HL-60 (cell line): Measurements from ENCODE around the gene ACOX3.
A peak's percentile ranks its signal among the peaks of the same experiment; 100 is the strongest.
"Not testable (repeated sequence)": the region's sequence is repeated elsewhere in the genome, so short reads cannot be mapped to it uniquely, and the experiment has no call there.

ENCODE experiments used
- DNase-seq, 2 experiments: peaks; one replicate each; pipeline ENCODE4 v3.0.0-alpha.2; 2010 to 2020; ENCODE audit warnings: low read depth in 1 of 2, low spot score in 1 of 2
- H3K27ac ChIP-seq: fragments of 250-450 bp; sonication (Bioruptor Pico); replicated peaks from 2 replicates; pipeline ENCODE4 v1.5.1; 2020; ENCODE audit warnings: mild to moderate bottlenecking, moderate library complexity
- H3K27me3 ChIP-seq: fragments of 250-450 bp; sonication (Bioruptor Pico); 2 replicates; pipeline ENCODE4 v1.5.1; 2021; ENCODE audit warnings: mild to moderate bottlenecking, moderate library complexity; ENCODE audit not compliant: insufficient read depth, poor library complexity, severe bottlenecking
- H3K4me3 ChIP-seq: replicated peaks from 2 replicates; pipeline ENCODE4 v1.5.1; 2011; ENCODE audit warnings: mild to moderate bottlenecking, control low read depth, low read length; ENCODE audit not compliant: insufficient read depth
- CTCF ChIP-seq: IDR thresholded peaks from one replicate; pipeline ENCODE4 v1.5.1; 2011; ENCODE audit warnings: low read length, control low read depth, inconsistent platforms; ENCODE audit not compliant: insufficient read depth
- GABPA ChIP-seq: IDR thresholded peaks from 2 replicates; pipeline ENCODE4 v1.6.1; 2012; ENCODE audit warnings: low read depth
- POLR2AphosphoS5 ChIP-seq: IDR thresholded peaks from 2 replicates; pipeline ENCODE4 v1.6.1; 2012; ENCODE audit warnings: low read depth
- REST ChIP-seq: IDR thresholded peaks from 2 replicates; pipeline ENCODE4 v1.6.1; 2012; ENCODE audit warnings: low read depth; ENCODE audit not compliant: insufficient replicate concordance
- SPI1 ChIP-seq: IDR thresholded peaks from 2 replicates; pipeline ENCODE4 v1.6.1; 2012; ENCODE audit warnings: low read depth, mild to moderate bottlenecking, borderline replicate concordance
- long read RNA-seq: library from polyadenylated mRNA; unstranded; transcript quantifications from one replicate; pipeline ENCODE4 v2.0.0, GENCODE V29; 2020

ACOX3 gene
- long read RNA-seq, transcript ACOX3-203 (18 exons, 2,253 nt): major isoform, 146 of 270 reads
- long read RNA-seq, transcript ACOX3-201 (18 exons, 2,860 nt): minor isoform, 31 of 270 reads
- long read RNA-seq, partial matches to known transcripts: 26 of 270 reads
- long read RNA-seq, other reads (novel, unspliced or antisense): 66 of 270 reads

GRCh38 chr4:8440492-8441311 lies at the start of gene ACOX3, which contains the start of gene TRMT44:
Gene ACOX3 (minus strand): TSS chr4:8440723. CDS start chr4:8416521, 24,202 bp downstream.
Gene TRMT44 (plus strand): TSS chr4:8440777. CDS start chr4:8440823, 46 bp downstream.
- Histone ChIP-seq H3K27ac (peak within 1 kb of the TSS; percentile 87), H3K27me3 (no peaks in the 10 kb centered on the region)
- TF ChIP-seq GABPA (peak; percentile 76), POLR2AphosphoS5 (peak; percentile 70; the same call in 1 of the 2 replicates), CTCF (no peak), REST (peak; percentile 38), SPI1 (no peak)

GRCh38 chr4:8488791-8489369 lies 48.4 kb upstream of the ACOX3 start:
- Histone ChIP-seq H3K27me3 (no peaks in the 10 kb centered on the region), H3K4me3 (no peak overlapping the region), H3K27ac (no peak overlapping the region)
- no peak for DNase-seq
- TF ChIP-seq GABPA (no peak), CTCF (no peak), SPI1 (no peak), POLR2AphosphoS5 (no peak), REST (no peak)

More at GRCh38 chr4:8440492-8441311, at the start of gene ACOX3, which contains the start of gene TRMT44:
- peak; percentile 77 to 88 for DNase-seq
- peak within 1 kb of the TSS; percentile 97 for H3K4me3 ChIP-seq

GRCh38 chr4:8486643-8487042 lies 46.1 kb upstream of the ACOX3 start:
- H3K27ac ChIP-seq, H3K27me3 ChIP-seq, H3K4me3 ChIP-seq, DNase-seq: not testable (repeated sequence)

- DNase-seq: no peak
- TF ChIP-seq SPI1: no peak
- no peak for TF ChIP-seq CTCF
- TF ChIP-seq GABPA: no peak
- TF ChIP-seq POLR2AphosphoS5: no peak
- no peak for TF ChIP-seq REST
- Histone ChIP-seq H3K27me3 (no peaks in the 10 kb centered on the region), H3K4me3 (no peak overlapping the region), H3K27ac (no peak overlapping the region)
These were observed 39.7 kb upstream of the ACOX3 start for GRCh38 chr4:8480221-8480620.
